ENCODE data around the gene MPZL3. TPM values are rescaled to one million over a fixed set of nuclear protein-coding genes. Genes with fewer than 3 reads are reported as not detected.

Gene MPZL3
- total and polyA plus RNA-seq, 4 donors = 2.5 to 6.9 (median 3.5) TPM

DNA sequence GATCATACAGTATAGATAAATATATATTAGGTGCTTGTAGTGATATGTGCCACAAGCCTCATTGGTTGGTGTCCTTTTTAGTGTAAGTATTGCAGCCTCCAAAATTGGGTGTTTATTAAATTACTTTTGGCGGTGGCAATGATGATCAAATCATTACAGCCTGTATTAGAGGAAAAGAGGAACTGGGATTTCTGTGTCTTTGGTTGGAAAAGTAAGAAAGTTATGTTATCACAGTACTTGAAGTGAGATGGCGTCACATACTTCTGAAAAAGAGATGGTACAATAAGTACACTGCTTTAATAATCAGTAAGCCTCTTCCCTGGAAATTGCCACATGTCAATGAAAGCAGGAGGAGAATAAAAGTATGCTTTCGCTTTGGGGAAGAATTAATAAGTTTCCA is 523 bp upstream of the MPZL3 start:
- Histone ChIP-seq H3K4me3 (ENCODE audit: low read depth in 1 of 3, low read length in 3 of 3) (peak overlapping the region in 2 of 3 donors; percentile 82 to 91), H3K9me3 (ENCODE audit: control insufficient read depth in 4 of 4, low read length in 3 of 4) (no peaks in the 10 kb centered on the region), H3K36me3 (ENCODE audit: control insufficient read depth in 4 of 4, insufficient read depth in 3 of 4, low read depth in 1 of 4, low read length in 3 of 4) (peaks cover 2% of the 10 kb centered on the region in 4 donors), H3K9ac (ENCODE audit: low read depth in 1 of 2, low read length in 2 of 2) (no peak overlapping the region), H3K27ac (ENCODE audit: low read depth in 1 of 2, low read length in 2 of 2) (no peak overlapping the region), H3K27me3 (ENCODE audit: control insufficient read depth in 4 of 4, insufficient read depth in 4 of 4, low read length in 3 of 4) (no peaks in the 10 kb centered on the region), H3K4me1 (ENCODE audit: control insufficient read depth in 4 of 4, insufficient read depth in 4 of 4, low read length in 3 of 4) (peaks cover 0 to 3% (median under 1%) of the 10 kb centered on the region in 4 donors)
- no peak for DNase-seq (ENCODE audit: low spot score)
- WGBS = 75% methylated on average over 3 of the region's 3 CpGs
- TF ChIP-seq JUND (IDR thresholded peaks at IDR 0.05) (no peak), HNF4G (IDR thresholded peaks at IDR 0.05) (no peak), SP1 (IDR thresholded peaks at IDR 0.05) (no peak), EGR1 (IDR thresholded peaks at IDR 0.05; ENCODE audit: low read depth in 2 of 2) (no peak), FOXA1 (IDR thresholded peaks at IDR 0.05) (no peak), FOXA2 (IDR thresholded peaks at IDR 0.05) (no peak), YY1 (IDR thresholded peaks at IDR 0.05) (no peak), HNF4A (conservative IDR thresholded peaks at IDR 0.05) (no peak), TAF1 (conservative IDR thresholded peaks at IDR 0.05) (no peak), RAD21 (IDR thresholded peaks at IDR 0.05) (no peak)
- TF ChIP-seq, protein P1, sequence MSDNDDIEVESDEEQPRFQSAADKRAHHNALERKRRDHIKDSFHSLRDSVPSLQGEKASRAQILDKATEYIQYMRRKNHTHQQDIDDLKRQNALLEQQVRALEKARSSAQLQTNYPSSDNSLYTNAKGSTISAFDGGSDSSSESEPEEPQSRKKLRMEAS (IDR thresholded peaks at IDR 0.05) = no peak
- TF ChIP-seq, protein P2, sequence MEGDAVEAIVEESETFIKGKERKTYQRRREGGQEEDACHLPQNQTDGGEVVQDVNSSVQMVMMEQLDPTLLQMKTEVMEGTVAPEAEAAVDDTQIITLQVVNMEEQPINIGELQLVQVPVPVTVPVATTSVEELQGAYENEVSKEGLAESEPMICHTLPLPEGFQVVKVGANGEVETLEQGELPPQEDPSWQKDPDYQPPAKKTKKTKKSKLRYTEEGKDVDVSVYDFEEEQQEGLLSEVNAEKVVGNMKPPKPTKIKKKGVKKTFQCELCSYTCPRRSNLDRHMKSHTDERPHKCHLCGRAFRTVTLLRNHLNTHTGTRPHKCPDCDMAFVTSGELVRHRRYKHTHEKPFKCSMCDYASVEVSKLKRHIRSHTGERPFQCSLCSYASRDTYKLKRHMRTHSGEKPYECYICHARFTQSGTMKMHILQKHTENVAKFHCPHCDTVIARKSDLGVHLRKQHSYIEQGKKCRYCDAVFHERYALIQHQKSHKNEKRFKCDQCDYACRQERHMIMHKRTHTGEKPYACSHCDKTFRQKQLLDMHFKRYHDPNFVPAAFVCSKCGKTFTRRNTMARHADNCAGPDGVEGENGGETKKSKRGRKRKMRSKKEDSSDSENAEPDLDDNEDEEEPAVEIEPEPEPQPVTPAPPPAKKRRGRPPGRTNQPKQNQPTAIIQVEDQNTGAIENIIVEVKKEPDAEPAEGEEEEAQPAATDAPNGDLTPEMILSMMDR (IDR thresholded peaks at IDR 0.05; ENCODE audit: low read depth, low read length, missing input control) = no peak
- TF ChIP-seq, protein P3, sequence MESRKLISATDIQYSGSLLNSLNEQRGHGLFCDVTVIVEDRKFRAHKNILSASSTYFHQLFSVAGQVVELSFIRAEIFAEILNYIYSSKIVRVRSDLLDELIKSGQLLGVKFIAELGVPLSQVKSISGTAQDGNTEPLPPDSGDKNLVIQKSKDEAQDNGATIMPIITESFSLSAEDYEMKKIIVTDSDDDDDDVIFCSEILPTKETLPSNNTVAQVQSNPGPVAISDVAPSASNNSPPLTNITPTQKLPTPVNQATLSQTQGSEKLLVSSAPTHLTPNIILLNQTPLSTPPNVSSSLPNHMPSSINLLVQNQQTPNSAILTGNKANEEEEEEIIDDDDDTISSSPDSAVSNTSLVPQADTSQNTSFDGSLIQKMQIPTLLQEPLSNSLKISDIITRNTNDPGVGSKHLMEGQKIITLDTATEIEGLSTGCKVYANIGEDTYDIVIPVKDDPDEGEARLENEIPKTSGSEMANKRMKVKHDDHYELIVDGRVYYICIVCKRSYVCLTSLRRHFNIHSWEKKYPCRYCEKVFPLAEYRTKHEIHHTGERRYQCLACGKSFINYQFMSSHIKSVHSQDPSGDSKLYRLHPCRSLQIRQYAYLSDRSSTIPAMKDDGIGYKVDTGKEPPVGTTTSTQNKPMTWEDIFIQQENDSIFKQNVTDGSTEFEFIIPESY (IDR thresholded peaks at IDR 0.05) = no peak

DNA sequence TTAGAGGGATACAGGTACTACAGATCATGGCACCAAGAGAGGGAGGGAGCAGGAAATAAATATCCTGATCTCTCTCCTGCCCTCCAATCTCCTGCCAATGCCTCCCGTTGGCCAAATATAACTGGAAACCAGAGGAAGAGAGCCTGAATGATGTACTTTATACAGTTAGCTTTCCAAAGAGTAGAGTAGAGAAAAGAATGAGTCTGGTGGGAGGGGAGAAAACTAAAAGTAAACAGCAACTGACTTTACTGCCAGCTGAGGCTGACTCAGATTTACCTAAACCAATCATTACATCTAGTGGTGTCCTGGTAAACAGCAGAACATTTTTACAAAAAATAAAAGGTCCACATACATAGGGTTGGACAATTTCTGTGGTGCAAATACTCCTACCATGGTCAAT is 5.1 kb downstream of the MPZL3 start:
- Histone ChIP-seq H3K9me3 (ENCODE audit: control insufficient read depth in 4 of 4, low read length in 3 of 4) (no peaks in the 10 kb centered on the region), H3K4me1 (ENCODE audit: control insufficient read depth in 4 of 4, insufficient read depth in 4 of 4, low read length in 3 of 4) (peaks cover 5 to 20% (median 10%) of the 10 kb centered on the region in 4 donors), H3K27me3 (ENCODE audit: control insufficient read depth in 4 of 4, insufficient read depth in 4 of 4, low read length in 3 of 4) (no peaks in the 10 kb centered on the region), H3K36me3 (ENCODE audit: control insufficient read depth in 4 of 4, insufficient read depth in 3 of 4, low read depth in 1 of 4, low read length in 3 of 4) (no peaks in the 10 kb centered on the region), H3K4me3 (ENCODE audit: low read depth in 1 of 3, low read length in 3 of 3) (no peak overlapping the region), H3K27ac (ENCODE audit: low read depth in 1 of 2, low read length in 2 of 2) (peak overlapping the region; percentile 62 to 65), H3K9ac (ENCODE audit: low read depth in 1 of 2, low read length in 2 of 2) (no peak overlapping the region)
- 26% methylated on average over 1 of the region's 1 CpG for WGBS
- no peak for DNase-seq (ENCODE audit: low spot score)
- TF ChIP-seq, protein P2 (IDR thresholded peaks at IDR 0.05; ENCODE audit: low read depth, low read length, missing input control) = peak; percentile 21
- TF ChIP-seq NR2F2 (IDR thresholded peaks at IDR 0.05) = no peak
- peak; percentile 82 for TF ChIP-seq FOXA1 (IDR thresholded peaks at IDR 0.05)
- TF ChIP-seq, protein P1 (IDR thresholded peaks at IDR 0.05) = peak; percentile 47
- TF ChIP-seq HNF4G (IDR thresholded peaks at IDR 0.05) = no peak
- peak in 1 of 2 donors; percentile 64 for TF ChIP-seq HNF4A (conservative IDR thresholded peaks at IDR 0.05)
- peak in 1 of 2 donors; percentile 94 for TF ChIP-seq JUND (IDR thresholded peaks at IDR 0.05)
- peak in 1 of 2 donors; percentile 60 for TF ChIP-seq RXRA (IDR thresholded peaks at IDR 0.05)
- TF ChIP-seq, protein P4, sequence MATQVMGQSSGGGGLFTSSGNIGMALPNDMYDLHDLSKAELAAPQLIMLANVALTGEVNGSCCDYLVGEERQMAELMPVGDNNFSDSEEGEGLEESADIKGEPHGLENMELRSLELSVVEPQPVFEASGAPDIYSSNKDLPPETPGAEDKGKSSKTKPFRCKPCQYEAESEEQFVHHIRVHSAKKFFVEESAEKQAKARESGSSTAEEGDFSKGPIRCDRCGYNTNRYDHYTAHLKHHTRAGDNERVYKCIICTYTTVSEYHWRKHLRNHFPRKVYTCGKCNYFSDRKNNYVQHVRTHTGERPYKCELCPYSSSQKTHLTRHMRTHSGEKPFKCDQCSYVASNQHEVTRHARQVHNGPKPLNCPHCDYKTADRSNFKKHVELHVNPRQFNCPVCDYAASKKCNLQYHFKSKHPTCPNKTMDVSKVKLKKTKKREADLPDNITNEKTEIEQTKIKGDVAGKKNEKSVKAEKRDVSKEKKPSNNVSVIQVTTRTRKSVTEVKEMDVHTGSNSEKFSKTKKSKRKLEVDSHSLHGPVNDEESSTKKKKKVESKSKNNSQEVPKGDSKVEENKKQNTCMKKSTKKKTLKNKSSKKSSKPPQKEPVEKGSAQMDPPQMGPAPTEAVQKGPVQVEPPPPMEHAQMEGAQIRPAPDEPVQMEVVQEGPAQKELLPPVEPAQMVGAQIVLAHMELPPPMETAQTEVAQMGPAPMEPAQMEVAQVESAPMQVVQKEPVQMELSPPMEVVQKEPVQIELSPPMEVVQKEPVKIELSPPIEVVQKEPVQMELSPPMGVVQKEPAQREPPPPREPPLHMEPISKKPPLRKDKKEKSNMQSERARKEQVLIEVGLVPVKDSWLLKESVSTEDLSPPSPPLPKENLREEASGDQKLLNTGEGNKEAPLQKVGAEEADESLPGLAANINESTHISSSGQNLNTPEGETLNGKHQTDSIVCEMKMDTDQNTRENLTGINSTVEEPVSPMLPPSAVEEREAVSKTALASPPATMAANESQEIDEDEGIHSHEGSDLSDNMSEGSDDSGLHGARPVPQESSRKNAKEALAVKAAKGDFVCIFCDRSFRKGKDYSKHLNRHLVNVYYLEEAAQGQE (IDR thresholded peaks at IDR 0.05) = peak; percentile 57
- peak in 1 of 2 donors; percentile 53 for TF ChIP-seq GABPA (IDR thresholded peaks at IDR 0.05 in 1 of 2, conservative IDR thresholded peaks at IDR 0.05 in 1 of 2)
- TF ChIP-seq SP1 (IDR thresholded peaks at IDR 0.05) = peak; percentile 39
- peak; percentile 66 to 74 for TF ChIP-seq RAD21 (IDR thresholded peaks at IDR 0.05)
- TF ChIP-seq, protein P3 (IDR thresholded peaks at IDR 0.05) = peak; percentile 26
- peak; percentile 94 for TF ChIP-seq FOXA2 (IDR thresholded peaks at IDR 0.05)
- no peak for TF ChIP-seq EGR1 (IDR thresholded peaks at IDR 0.05; ENCODE audit: low read depth in 2 of 2)
- peak; percentile 53 for TF ChIP-seq YY1 (IDR thresholded peaks at IDR 0.05)
- TF ChIP-seq, protein P5, sequence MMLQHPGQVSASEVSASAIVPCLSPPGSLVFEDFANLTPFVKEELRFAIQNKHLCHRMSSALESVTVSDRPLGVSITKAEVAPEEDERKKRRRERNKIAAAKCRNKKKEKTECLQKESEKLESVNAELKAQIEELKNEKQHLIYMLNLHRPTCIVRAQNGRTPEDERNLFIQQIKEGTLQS (IDR thresholded peaks at IDR 0.05) = no peak
- TF ChIP-seq TAF1 (conservative IDR thresholded peaks at IDR 0.05) = no peak

All from liver (tissue), 9 donors.